GM19324 (cell line): ENCODE measurements around the gene THUMPD2.

Experiments used
- ATAC-seq: cut with Tn5 transposase; IDR thresholded peaks from one replicate; pipeline ENCODE4 v1.9.1; 2021; ENCODE audit warnings: mild to moderate bottlenecking, moderate library complexity; ENCODE audit not compliant: unreplicated experiment, low FRiP score

The THUMPD2 gene

GRCh38 chr2:39719317-39719716 is 59.7 kb downstream of the THUMPD2 start:
- ATAC-seq: no peak

- ATAC-seq: no peak
Observed at GRCh38 chr2:39718483-39718882, 60.6 kb downstream of the THUMPD2 start.

GRCh38 chr2:39717067-39717466 is 62.0 kb downstream of the THUMPD2 start:
- ATAC-seq: no peak

- no peak for ATAC-seq
Observed at GRCh38 chr2:39715822-39716221, 63.2 kb downstream of the THUMPD2 start.

GRCh38 chr2:39715095-39715494 is 64.0 kb downstream of the THUMPD2 start:
- no peak for ATAC-seq

GRCh38 chr2:39712953-39713352 is 66.1 kb downstream of the THUMPD2 start:
- ATAC-seq: no peak

- no peak for ATAC-seq
Observed at GRCh38 chr2:39710807-39711206, 68.3 kb downstream of the THUMPD2 start.

GRCh38 chr2:39708003-39708402 is 71.1 kb downstream of the THUMPD2 start:
- ATAC-seq: no peak

- no peak for ATAC-seq
Observed at GRCh38 chr2:39706945-39707344, 72.1 kb downstream of the THUMPD2 start.

GRCh38 chr2:39706312-39706711 is 72.7 kb downstream of the THUMPD2 start:
- no peak for ATAC-seq

GRCh38 chr2:39705638-39706037 is 73.4 kb downstream of the THUMPD2 start:
- ATAC-seq: no peak

- ATAC-seq: no peak
Observed at GRCh38 chr2:39704540-39704939, 74.5 kb downstream of the THUMPD2 start.

- ATAC-seq: no peak
Observed at GRCh38 chr2:39703181-39703872, 75.7 kb downstream of the THUMPD2 start.

- ATAC-seq: no peak
Observed at GRCh38 chr2:39701137-39701536, 77.9 kb downstream of the THUMPD2 start.

- no peak for ATAC-seq
Observed at GRCh38 chr2:39697454-39697853, 81.6 kb downstream of the THUMPD2 start.

- ATAC-seq: no peak
Observed at GRCh38 chr2:39696838-39697237, 82.2 kb downstream of the THUMPD2 start.

- no peak for ATAC-seq
Observed at GRCh38 chr2:39696101-39696553, 82.9 kb downstream of the THUMPD2 start.

- no peak for ATAC-seq
Observed at GRCh38 chr2:39693245-39693644, 85.8 kb downstream of the THUMPD2 start.

GRCh38 chr2:39689876-39690275 is 89.2 kb downstream of the THUMPD2 start:
- ATAC-seq: no peak

GRCh38 chr2:39689272-39689841 is 89.7 kb downstream of the THUMPD2 start:
- no peak for ATAC-seq

GRCh38 chr2:39688181-39688580 is 90.9 kb downstream of the THUMPD2 start:
- ATAC-seq: no peak

- no peak for ATAC-seq
Observed at GRCh38 chr2:39686456-39686855, 92.6 kb downstream of the THUMPD2 start.
